ENCODE results near the gene VRK3. TPM values are rescaled to one million over a fixed set of nuclear protein-coding genes. Genes with fewer than 3 reads are reported as not detected.

Gene VRK3
- total RNA-seq, 1 experiment from 2014 or later = 33.4 TPM

DNA sequence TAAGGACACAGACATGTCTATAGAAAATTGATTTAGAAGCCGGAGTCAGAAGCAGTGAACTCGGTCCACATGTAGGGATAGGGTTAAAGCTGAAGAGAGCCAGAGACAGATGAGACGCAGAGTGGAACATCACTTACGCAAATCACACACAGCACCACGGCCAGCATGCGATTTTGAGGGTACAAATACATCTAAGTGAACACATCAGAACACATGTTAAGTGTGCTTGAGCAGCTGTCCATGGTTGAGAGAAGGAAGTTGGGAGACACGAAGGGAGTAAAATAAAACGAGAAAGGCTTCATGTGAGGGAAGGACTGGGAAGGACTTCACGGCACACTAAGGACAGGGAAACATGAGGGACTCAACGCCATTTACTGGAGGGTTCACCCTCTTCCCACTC, 38.8 kb downstream of the VRK3 start:
- no peaks in the 10 kb centered on the region for H3K27me3 Mint-ChIP-seq (ENCODE audit: low read depth)
- CTCF ChIA-PET = interaction anchor here (0.9 to 2.5 kb wide), 2 partner anchors 49 to 73 kb away, joined by 4 to 7 read pairs (median 5); no protein-coding TSS in a partner anchor
- peaks cover 5% of the 10 kb centered on the region; the same call in 1 of the 2 replicates for H3K36me3 Mint-ChIP-seq
- POLR2A ChIA-PET = interaction anchor here (0.6 kb wide), 2 partner anchors 47 to 221 kb away, joined by 3 to 4 read pairs; no protein-coding TSS in a partner anchor
- H3K4me1 Mint-ChIP-seq = no peaks in the 10 kb centered on the region
- no peak overlapping the region for H3K27ac Mint-ChIP-seq
- no peaks in the 10 kb centered on the region for H3K9me3 Mint-ChIP-seq
- ATAC-seq (no peak), DNase-seq (ENCODE audit: low spot score) (no peak)
- H3K4me3 Mint-ChIP-seq = no peak overlapping the region
- TF ChIP-seq, protein P1, sequence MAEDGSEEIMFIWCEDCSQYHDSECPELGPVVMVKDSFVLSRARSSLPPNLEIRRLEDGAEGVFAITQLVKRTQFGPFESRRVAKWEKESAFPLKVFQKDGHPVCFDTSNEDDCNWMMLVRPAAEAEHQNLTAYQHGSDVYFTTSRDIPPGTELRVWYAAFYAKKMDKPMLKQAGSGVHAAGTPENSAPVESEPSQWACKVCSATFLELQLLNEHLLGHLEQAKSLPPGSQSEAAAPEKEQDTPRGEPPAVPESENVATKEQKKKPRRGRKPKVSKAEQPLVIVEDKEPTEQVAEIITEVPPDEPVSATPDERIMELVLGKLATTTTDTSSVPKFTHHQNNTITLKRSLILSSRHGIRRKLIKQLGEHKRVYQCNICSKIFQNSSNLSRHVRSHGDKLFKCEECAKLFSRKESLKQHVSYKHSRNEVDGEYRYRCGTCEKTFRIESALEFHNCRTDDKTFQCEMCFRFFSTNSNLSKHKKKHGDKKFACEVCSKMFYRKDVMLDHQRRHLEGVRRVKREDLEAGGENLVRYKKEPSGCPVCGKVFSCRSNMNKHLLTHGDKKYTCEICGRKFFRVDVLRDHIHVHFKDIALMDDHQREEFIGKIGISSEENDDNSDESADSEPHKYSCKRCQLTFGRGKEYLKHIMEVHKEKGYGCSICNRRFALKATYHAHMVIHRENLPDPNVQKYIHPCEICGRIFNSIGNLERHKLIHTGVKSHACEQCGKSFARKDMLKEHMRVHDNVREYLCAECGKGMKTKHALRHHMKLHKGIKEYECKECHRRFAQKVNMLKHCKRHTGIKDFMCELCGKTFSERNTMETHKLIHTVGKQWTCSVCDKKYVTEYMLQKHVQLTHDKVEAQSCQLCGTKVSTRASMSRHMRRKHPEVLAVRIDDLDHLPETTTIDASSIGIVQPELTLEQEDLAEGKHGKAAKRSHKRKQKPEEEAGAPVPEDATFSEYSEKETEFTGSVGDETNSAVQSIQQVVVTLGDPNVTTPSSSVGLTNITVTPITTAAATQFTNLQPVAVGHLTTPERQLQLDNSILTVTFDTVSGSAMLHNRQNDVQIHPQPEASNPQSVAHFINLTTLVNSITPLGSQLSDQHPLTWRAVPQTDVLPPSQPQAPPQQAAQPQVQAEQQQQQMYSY (CRISPR knock-in tag; IDR thresholded peaks at IDR 0.05) = no peak
- no peak for TF ChIP-seq ESRRA (CRISPR knock-in tag; IDR thresholded peaks at IDR 0.05; ENCODE audit: borderline replicate concordance)
- no peak for TF ChIP-seq MLX (CRISPR knock-in tag; IDR thresholded peaks at IDR 0.05)
- TF ChIP-seq FOXK1 (CRISPR knock-in tag; IDR thresholded peaks at IDR 0.05) = no peak
- TF ChIP-seq NFATC4 (CRISPR knock-in tag; IDR thresholded peaks at IDR 0.05) = no peak
- no peak for TF ChIP-seq MAX (CRISPR knock-in tag; IDR thresholded peaks at IDR 0.05)

GRCh38 chr19:49985871-49986270, 39.3 kb downstream of the VRK3 start:
- no peaks in the 10 kb centered on the region for H3K4me1 Mint-ChIP-seq
- DNase-seq (ENCODE audit: low spot score) (no peak), ATAC-seq (no peak)
- no peak overlapping the region for H3K4me3 Mint-ChIP-seq
- H3K9me3 Mint-ChIP-seq = no peaks in the 10 kb centered on the region
- H3K27me3 Mint-ChIP-seq (ENCODE audit: low read depth) = no peaks in the 10 kb centered on the region
- H3K27ac Mint-ChIP-seq = no peak overlapping the region
- no peak for TF ChIP-seq ZNF263 (CRISPR knock-in tag; IDR thresholded peaks at IDR 0.05; ENCODE audit: low read depth)
- no peak for TF ChIP-seq NR1H2 (CRISPR knock-in tag; IDR thresholded peaks at IDR 0.05)
- TF ChIP-seq JAZF1 (CRISPR knock-in tag; IDR thresholded peaks at IDR 0.05) = no peak
- TF ChIP-seq GRHL2 (CRISPR knock-in tag; IDR thresholded peaks at IDR 0.05; ENCODE audit: insufficient replicate concordance, severe bottlenecking) = no peak
- no peak for TF ChIP-seq SMAD3 (CRISPR knock-in tag; IDR thresholded peaks at IDR 0.05; ENCODE audit: borderline replicate concordance)
- TF ChIP-seq ARID4B (CRISPR knock-in tag; IDR thresholded peaks at IDR 0.05; ENCODE audit: borderline replicate concordance) = no peak
- TF ChIP-seq ZBTB43 (CRISPR knock-in tag; IDR thresholded peaks at IDR 0.05) = no peak
- TF ChIP-seq RELA (CRISPR knock-in tag; IDR thresholded peaks at IDR 0.05; ENCODE audit: borderline replicate concordance) = no peak
- no peak for TF ChIP-seq FOXP1 (CRISPR knock-in tag; IDR thresholded peaks at IDR 0.05; ENCODE audit: borderline replicate concordance)
- TF ChIP-seq, protein P2, sequence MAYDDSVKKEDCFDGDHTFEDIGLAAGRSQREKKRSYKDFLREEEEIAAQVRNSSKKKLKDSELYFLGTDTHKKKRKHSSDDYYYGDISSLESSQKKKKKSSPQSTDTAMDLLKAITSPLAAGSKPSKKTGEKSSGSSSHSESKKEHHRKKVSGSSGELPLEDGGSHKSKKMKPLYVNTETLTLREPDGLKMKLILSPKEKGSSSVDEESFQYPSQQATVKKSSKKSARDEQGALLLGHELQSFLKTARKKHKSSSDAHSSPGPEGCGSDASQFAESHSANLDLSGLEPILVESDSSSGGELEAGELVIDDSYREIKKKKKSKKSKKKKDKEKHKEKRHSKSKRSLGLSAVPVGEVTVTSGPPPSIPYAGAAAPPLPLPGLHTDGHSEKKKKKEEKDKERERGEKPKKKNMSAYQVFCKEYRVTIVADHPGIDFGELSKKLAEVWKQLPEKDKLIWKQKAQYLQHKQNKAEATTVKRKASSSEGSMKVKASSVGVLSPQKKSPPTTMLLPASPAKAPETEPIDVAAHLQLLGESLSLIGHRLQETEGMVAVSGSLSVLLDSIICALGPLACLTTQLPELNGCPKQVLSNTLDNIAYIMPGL (CRISPR knock-in tag; IDR thresholded peaks at IDR 0.05) = no peak
- ChIA-PET CTCF (interaction anchor here (0.9 to 2.5 kb wide), 2 partner anchors 48 to 73 kb away, joined by 5 to 7 read pairs; no protein-coding TSS in a partner anchor), POLR2A (no interaction called here)
- H3K36me3 Mint-ChIP-seq = peaks cover under 1% of the 10 kb centered on the region; the same call in 1 of the 2 replicates

All from WTC11 (cell line).